COLO829 (cell line): ENCODE data around the gene SMARCD3.

Experiments used
- DNase-seq: peaks from one replicate; pipeline ENCODE4 v3.0.0; 2012; ENCODE audit warnings: low spot score

Gene SMARCD3

DNA sequence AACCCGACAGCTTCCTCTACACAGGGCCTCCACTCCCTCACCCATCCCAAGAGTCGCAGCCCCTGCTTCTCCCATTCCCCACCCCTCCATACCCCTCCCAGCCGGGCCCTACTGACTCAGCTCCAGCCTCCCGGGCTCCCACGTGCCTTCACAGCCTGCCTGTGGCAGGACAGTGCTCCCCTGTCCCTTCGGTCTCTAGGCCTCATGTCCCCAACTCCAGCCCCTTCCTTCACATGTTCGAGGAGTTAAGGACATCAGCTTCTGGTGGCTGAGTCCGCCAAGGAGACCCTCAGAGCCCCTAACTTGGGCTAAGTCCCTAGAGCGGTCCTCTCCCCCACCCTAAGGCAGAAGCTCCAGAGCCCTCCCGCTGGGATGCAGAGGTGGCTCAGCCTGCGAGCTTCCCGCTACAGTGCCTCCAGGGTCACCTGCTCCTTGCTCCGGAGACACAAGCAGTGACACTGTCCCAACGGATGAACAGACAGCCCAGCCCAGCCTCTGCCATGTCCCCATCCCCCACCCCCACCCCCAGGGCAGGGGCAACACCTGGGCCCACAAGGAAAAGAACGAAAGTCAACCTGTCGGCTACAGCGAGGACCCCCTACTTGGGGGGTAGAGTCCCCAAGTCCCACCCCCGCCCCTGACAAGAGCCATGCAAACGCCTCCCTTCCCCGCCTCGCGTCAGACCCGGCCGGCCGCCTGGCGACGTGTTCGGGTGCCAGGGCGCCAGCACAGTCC lies 716 bp downstream of the SMARCD3 start:
- DNase-seq, result no peak

DNA sequence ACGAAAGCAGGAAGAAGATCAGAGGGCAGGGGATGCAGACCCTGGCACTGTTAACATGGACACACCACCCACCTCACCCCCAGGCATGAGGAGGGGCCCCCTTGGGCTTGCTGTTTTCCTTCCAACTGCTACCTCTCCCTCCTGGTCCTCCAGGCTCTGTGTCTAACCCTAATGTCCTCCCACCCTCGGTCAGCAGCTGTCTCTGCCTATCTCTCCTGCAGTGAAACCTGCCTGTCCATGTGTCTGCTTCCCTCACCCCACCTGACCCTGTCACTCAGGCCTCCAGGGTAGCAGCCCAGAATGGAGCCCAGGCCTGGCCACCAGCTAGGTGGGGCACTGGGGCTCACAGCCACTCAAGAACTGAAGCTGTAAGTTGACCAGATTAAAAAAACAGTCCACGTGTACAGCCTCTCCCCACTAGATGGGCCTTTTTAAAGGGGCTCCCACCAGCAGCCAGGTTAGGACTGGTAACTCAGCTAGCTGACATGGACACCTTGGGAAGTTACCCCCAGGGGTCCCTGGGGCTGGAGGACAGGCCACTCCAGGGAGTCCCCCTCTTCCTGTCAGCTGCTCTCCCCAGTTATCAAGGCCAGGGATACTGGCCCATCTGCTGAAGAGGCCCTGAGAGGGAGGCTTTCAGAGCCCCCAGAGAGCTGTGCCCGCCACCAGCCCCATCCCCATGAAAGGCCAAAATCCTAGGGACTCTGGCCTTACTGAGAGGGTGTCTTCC lies 1.5 kb downstream of the SMARCD3 start:
- no peak for DNase-seq

DNA sequence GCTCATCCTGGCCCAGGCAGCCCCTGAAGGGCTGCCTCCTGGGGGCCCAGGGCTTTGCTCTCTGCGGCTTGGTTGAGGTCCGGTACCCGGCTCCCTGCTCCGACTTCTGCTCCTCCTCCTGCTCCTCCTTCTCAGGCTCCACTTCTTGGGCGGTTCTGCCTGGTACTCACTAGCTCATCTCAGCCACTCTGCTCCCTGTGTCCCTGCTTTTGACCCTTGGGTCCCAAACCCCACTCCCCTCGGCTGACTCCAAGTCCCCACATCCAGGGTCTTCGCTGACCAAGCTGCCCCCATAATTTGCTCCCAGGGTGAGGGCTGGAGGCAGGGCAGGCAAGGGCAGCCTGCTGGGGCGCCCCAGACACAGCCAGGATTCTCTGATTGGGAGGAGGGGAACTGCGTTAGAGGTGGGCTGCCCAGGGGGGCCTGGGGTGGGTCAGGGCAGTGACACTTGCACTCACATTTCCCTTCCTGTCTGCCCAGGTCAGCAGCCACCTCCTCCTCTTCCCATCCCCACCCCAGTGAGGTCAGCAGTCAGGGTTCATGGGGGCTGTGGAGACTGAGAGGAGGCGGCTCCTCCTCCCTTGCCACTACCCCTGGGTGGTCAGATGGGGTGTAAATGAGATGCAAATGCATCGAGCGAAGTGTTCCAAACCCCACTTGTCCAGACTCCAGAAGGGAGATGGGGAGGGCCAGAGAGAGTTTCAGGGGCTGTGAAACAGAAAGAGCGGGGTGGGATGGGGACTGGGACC lies 2.2 kb downstream of the SMARCD3 start:
- no peak for DNase-seq

DNA sequence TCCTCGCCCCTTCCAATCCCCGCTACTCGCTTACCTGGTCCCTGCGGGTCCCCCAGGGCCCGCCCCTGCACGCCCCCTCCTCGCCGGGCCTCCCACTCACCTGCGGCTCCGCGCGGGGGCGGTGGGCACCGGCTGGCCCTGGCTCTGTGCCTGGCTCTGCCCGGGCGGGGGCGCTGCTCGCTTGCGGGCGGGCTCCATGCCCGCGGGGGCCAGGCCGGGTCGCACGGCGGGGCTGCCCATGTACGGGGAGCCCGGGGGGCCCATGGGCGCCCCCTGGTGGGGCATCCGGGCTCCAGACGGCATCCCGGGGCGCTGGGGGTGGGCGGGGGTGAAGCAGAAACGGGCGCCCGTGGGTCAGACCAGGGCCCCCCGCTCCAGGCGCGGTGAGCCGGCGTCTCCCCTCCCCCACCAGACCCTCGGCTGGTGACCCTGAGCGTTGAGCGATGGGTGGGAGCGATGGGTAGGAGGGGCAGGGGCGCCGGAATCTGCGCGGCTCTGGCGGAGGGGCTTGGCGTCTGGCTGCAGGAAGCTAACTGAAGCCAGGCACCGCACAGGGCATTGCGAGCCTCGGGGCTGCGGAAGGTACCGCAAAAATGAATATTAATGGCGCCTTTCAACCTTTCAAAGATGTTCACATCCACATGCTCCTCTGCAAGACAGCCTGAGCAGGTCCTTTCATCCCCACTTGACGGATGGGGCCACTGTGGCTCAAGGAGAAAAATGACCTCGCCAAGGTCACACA lies 3.0 kb downstream of the SMARCD3 start:
- no peak for DNase-seq

DNA sequence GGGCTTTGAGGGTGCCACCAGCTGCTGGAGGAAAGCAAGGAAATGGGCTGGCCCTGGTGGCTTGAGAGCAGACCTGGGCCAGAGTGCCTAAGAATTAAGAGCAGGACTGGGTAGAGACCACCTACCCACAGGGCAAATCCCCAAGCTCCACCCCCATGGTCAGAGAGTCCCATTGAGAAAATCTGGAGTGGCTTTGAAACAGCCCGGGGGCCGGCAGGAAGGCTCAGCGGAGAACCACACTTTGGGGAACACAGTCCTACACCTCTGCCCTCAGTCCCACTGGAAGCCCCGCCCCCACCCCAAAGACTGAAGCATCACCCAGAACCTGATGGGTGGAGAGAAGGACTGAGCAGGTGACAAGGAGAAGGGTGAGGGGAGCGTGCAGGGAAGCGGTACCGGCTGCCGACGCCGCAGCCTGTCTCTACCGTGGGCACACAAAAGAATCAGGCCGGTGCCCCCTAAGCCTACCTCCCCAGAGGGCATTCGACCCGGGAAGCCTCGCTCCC lies 3.6 kb downstream of the SMARCD3 start:
- no peak for DNase-seq

DNA sequence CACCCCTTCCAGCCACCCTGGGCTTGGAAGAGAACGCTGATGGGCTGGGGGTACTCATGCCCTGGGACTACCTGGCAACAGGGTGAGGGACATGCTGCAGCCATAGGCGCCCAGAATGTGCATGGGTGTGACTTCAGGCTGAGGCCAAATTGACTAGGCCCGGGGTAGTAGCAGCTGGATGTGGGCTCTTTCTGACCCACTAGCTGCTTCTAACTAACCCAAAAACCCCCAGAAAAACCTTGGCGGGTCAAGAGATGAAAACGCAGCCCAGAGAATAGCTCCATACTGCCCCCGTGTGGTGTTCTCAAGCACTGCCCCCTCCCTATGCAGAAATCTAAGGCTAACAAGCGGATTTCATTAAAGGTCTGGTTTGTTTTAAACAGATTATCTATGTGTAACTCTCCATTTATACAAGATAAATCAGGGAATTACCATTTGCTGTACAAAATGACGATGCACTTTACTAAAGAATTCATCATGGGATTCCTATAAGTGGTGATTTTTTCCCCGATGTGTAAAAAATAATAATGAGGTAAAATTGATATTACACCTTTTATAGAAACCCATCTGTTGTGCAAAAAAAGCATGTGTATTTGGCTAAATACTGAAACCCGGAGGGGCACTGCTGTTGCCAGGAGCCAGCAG lies 4.2 kb downstream of the SMARCD3 start:
- DNase-seq, result peak; percentile 54

DNA sequence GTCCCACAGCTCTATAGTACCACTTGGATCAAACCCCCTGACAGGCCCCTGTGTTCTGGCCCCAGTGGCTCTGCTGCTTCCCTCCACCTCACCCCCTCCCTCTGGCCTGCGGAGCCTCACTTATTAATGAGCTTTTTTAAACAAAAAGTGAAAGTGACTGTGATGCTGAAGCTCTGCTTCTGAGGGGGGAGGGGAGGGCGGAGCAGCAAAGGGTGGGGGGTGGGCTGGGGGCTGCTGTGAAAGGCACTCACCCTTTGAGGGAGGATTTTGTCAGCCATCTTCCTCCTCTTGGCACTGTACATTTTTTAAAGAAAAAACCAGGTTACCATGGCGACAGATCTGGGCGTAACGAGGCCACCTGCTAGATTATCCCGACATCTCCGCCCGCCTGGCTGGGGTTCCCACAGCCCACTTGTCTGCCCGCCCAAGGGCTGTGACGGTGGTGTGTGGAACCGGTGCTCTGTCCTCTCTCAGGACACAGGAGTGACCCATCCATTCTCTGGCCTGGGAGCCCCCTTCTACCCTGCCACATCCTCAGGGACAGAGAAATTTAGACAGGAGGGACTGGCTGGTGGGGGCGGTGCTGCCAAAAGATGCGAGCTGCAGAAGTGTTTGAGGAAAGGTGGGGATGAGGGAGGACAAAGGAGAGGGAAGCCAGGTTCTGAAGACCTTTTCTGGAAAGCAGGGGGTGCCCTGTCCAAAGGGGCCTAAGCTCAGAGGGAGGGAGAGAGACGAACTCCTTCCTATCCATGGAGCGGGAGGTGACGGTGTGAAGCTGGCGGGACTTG lies 4.9 kb downstream of the SMARCD3 start:
- no peak for DNase-seq

DNA sequence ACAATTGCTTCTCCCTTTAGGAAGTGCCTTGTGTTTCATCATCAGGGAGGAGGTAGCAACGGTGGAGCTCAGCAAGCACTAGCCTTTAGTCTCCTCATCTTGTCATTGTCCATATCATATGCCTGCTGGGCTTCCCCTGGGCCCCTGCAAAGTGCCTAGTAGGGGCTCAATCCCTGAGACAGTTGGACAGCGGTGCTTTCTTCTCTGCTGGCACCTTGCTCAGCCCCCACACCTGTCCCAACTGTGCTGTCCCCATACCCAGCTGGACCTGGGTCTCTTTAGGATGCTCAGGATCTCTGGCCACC lies 5.5 kb downstream of the SMARCD3 start:
- no peak for DNase-seq

DNA sequence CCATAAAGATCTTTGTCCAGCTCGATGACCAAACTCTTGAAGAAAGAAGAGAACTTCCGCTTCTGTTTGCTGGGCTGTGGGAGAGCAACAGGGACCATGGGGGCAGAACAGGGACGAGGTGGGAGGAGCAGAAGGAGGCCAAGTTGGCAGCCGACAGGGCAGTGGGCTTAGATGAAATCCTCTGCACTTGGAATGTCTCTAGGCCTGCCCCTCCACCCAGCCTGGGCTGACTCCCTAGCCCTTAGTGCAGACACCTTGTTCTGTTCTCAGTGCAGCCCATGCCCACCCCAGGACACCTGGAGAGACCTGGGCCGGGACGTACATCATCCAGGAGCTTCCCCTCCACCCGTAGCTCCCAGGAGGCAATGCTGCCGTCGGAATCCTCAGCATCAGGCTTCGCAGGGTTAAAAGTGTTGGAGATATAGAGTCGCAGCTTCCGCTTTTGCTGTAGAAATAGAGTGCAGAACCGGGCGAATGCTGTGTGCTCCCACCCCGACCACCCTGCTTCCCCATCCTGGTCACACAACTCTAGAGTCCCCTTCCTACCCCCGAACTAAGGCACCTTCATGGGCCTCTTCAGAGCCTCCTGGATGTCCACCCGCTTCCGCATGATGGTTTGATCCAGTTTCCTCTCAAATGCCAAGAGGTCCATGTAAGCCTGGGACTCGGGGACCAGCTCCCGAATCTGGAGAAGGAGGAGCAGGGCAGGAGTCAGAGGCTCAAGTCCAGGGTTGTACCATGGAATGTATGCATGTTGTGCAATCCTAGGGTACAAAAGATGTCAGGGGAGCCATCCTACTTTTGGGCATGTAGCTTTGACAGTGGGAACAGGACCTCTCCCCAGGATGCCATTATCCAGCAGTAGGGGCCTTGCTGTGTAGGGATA lies 6.1 kb downstream of the SMARCD3 start:
- DNase-seq, result no peak

DNA sequence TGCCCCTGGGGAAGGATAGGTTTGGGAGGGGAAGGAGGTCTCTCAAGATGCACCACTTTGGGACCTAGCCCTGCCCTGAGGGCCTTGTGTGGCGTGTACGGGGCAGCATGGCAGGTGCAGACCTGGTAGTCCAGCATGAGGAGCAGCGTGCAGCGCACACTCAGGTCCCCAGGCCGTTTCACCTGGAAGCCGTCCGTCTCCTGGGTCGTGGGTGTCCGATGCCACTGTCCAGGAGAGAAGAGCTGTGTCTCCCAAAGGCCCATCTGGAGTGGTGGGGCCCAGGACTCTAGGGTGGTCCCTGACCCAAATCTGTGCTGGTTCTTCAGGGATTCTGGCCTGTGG lies 6.8 kb downstream of the SMARCD3 start:
- no peak for DNase-seq

DNA sequence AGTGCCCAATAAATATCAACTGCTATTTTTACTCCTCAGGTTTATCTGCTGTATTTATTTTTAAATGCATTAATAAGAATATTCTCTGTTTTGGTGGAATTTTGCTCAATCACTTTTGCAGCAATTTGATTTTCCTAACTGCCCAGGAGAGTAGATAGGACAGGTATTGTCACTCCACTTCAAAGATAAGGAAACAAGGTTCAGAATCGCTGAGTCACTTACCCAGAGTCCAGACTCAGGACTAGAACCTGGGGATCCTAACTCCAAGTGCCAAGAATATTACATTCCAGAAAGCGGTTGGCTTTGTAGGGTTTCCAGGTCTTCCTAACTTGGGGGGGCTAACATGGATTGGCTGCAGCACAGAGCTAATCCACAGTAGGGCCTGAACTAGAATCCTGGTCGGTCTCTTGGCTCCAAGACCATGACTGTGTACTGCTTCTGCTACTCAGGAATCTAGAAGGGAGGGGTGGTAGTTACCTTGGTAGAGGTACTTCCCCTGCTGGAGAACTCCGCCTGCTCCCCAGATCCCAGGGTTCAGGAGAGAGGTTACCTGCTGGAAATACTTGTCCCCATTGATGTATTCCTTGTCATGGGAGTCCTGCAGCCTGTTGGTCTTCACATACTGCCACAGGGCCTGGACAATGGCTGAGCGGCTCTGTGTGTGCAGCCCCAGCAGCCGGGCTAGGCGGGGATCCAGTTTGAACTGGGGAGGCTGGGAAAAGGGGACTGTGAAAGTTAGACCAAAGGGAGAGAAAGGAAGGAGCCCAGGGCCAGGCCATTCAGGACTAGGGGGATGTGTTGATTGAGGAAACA lies 7.3 kb downstream of the SMARCD3 start:
- DNase-seq, result no peak

DNA sequence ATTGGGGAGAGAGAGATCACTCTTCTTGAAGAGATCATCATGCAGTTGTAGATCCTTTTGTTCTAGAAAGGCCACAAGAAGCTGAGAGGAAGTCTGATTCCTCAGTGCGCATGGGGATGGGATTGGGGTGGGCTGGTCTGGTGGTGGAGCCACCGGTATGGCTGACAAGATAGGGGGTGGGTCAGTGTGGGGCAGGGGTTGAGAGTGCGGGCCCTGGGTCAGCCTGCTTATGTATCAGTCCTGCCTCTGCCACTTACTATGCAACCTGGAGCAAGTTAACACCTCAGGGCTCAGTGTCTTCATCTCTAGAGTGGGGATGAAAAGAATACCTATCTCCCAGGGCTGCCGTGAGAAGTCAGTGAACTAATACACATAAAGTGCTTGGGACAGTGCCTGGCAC lies 8.0 kb downstream of the SMARCD3 start:
- DNase-seq, result no peak

DNA sequence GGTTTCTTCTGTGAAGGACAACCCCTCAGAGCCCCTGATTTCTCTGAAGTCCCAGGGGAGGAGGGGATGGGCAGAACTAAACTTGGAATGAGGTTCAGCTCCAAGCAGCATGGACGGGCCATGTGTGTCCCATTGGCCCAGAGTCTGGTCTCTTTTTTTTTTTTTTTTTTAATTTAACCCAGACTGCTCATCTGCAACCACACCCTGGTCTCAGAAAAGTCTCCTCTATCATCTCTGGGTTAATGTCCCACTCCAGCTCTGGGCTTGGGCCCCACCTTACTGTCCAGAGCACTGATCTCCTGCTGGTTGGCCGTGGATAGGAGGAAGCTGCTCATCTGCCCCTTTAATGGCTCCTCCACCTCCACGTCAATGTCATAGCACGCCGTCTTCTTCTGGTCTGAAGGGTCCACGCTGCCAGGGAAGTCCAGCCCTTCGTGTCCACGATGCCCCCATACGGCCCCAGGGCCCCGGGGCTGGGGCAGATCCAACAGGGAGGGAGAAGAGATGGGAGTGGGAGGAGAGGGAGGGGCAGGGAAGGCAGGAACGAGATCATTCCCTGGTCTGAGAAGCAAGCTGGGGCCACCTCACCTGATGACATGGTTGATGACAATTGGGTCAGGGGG lies 8.5 kb downstream of the SMARCD3 start:
- no peak for DNase-seq

DNA sequence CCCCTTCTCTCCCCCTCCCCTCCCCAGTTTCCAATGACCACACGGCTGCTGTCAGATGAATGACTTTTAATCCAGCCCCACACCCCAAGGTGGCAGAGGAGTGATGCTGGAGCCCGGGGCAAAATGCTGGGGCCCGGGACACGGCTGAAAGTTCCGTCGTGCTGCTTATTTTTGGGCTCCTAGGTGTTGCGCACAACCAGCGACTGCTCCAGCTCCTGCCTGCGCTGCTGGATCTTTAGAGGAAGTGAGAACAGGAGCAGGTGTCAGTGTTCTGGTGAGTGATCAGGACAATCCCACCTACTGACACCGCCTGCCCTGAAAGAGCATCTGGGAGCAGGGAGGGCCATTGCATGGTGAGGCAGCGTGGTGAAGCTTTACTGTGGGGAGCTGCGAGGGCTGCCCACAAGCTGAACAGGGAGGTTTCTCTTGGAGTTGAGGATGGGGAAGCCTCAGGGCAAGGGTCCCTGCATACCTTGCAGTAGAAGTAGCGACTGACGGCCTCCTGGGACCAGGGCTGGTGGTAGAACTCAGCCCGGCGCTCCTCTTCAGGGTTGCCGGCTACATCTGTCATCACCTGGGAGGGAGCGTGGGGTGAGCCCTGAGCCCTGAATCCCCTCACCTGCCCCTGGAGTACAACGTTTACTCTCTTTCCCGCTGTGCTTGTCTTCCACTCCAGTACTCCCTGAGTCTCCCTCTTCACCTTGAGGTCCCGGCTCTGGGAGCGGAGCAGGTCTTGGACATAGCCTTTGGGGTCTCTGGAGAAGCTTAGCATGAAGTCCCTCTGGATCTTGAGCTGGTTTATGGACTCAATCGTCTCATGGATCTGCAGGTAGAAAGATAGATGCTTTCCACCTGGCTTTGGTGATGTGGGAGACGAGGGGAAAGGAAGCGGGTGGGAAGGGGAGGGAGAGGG lies 9.3 kb downstream of the SMARCD3 start:
- no peak for DNase-seq

DNA sequence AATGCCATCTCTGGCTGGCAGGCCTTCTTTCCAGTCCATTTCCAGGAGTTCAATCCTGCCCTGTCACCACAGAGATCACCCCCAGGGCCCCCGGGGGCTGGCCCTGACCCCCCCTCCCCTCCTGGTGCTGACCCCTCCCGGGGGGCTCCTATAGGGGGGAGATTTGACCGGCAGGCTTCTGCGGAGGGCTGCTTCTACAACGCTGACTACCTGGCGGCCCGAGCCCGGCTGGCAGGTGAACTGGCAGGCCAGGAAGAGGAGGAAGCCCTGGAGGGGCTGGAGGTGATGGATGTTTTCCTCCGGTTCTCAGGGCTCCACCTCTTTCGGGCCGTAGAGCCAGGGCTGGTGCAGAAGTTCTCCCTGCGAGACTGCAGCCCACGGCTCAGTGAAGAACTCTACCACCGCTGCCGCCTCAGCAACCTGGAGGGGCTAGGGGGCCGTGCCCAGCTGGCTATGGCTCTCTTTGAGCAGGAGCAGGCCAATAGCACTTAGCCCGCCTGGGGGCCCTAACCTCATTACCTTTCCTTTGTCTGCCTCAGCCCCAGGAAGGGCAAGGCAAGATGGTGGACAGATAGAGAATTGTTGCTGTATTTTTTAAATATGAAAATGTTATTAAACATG lies 10.2 kb downstream of the SMARCD3 start:
- no peak for DNase-seq

DNA sequence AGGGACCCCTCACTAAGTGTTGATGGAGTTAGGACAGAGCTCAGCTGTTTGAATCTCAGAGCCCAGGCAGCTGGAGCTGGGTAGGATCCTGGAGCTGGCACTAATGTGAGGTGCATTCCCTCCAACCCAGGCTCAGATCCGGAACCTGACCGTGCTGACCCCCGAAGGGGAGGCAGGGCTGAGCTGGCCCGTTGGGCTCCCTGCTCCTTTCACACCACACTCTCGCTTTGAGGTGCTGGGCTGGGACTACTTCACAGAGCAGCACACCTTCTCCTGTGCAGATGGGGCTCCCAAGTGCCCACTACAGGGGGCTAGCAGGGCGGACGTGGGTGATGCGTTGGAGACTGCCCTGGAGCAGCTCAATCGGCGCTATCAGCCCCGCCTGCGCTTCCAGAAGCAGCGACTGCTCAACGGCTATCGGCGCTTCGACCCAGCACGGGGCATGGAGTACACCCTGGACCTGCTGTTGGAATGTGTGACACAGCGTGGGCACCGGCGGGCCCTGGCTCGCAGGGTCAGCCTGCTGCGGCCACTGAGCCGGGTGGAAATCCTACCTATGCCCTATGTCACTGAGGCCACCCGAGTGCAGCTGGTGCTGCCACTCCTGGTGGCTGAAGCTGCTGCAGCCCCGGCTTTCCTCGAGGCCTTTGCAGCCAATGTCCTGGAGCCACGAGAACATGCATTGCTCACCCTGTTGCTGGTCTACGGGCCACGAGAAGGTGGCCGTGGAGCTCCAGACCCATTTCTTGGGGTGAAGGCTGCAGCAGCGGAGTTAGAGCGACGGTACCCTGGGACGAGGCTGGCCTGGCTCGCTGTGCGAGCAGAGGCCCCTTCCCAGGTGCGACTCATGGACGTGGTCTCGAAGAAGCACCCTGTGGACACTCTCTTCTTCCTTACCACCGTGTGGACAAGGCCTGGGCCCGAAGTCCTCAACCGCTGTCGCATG lies 11.0 kb downstream of the SMARCD3 start:
- DNase-seq, result no peak
